Adrenal gland (tissue), 12 donors: ENCODE data around the gene ST6GALNAC4. TPM values are rescaled to one million over a fixed set of nuclear protein-coding genes. Genes with fewer than 3 reads are reported as not detected.
A peak's percentile ranks its signal among the peaks of the same experiment; 100 is the strongest.

Experiments used
- DNase-seq, 7 donors: peaks; one replicate each; pipeline ENCODE4 v3.0.0-alpha.2; 2019 to 2020
- H3K27ac ChIP-seq, 5 donors: fragments of 200-600 bp; sonication (generic) in 4 of 5; 1 replicate in 3 of 5; 2 replicates in 2 of 5; pipeline versions ENCODE4 v1.5.1 to v1.8.0; 2016 to 2020; ENCODE audit warnings: mild to moderate bottlenecking in 1 of 5
- H3K27me3 ChIP-seq: fragments of 200-600 bp; 2 replicates; pipeline ENCODE4 v1.8.0; 2021
- H3K36me3 ChIP-seq, 2 donors: fragments of 200-600 bp; replicated peaks in 1 of 2; 1 replicate in 1 of 2; 2 replicates in 1 of 2; pipeline versions ENCODE4 v1.5.1 to v1.8.0; 2018 to 2022
- H3K4me1 ChIP-seq, 2 donors: fragments of 200-600 bp; replicated peaks in 1 of 2; 1 replicate in 1 of 2; 2 replicates in 1 of 2; pipeline versions ENCODE4 v1.5.1 to v1.8.0; 2018 to 2021
- H3K4me3 ChIP-seq, 4 donors: fragments of 200-600 bp; sonication (generic) in 3 of 4; one replicate each; pipeline ENCODE4 v1.5.1; 2016 to 2018
- H3K9me3 ChIP-seq, 3 donors: fragments of 200-600 bp; sonication (generic) in 1 of 3; replicated peaks in 1 of 3; 1 replicate in 2 of 3; 2 replicates in 1 of 3; pipeline versions ENCODE4 v1.5.1 to v1.8.0; 2016 to 2021
- POLR2A ChIP-seq, 2 donors: fragments of 450-650 bp; IDR thresholded peaks; one replicate each; pipeline ENCODE4 v1.6.1; 2017; ENCODE audit warnings: antibody characterized with exemption in 2 of 2, mild to moderate bottlenecking in 2 of 2, moderate library complexity in 1 of 2
- WGBS, 4 donors: extraction: QIAGEN DNeasy Blood & Tissue Kit in 2 of 4; methylation state at CpG; one replicate each; pipeline versions ENCODE4 v1.1.5 to v1.1.7; 2013 to 2017; 5-methylcytosine and 5-hydroxymethylcytosine counted together
- intact Hi-C, 2 donors: fragments of 100-400 bp; cut with DNase I; formaldehyde crosslinking; loops; one replicate each; pipeline versions ENCODE4 v1.14.1 to v1.15.0; 2022 to 2023
- polyA plus RNA-seq, 3 donors: library from polyadenylated mRNA; stranded (reverse); fragments of 200-250 nt in 2 of 3; fragments of 350-450 nt in 1 of 3; fragmentation: Illumina TruSeq in 1 of 3; extraction: RNeasy Lipid Tissue Mini Kit (QIAGEN cat#74804) in 1 of 3; gene quantifications; one replicate each; pipeline ENCODE4 v1.2.3, GENCODE V29; 2013 to 2014
- total RNA-seq, 9 donors: library from RNA; depleted of rRNA in 4 of 9; stranded (reverse); fragments of >200 nt in 4 of 9; fragments of 120-200 nt in 1 of 9; fragmentation: NEBNext Ultra II Directional in 1 of 9; extraction: Animal tissue kit (Norgen Biotek cat#: 25700) in 1 of 9; gene quantifications; one replicate each; pipeline versions ENCODE4 v1.1.0 to v1.2.4, GENCODE V29; 2013 to 2023
- TF ChIP-seq, protein P1 (sequence below), 6 experiments: fragments of 450-650 bp in 4 of 6; fragments of 200-600 bp in 2 of 6; sonication (generic) in 1 of 6; IDR thresholded peaks; 1 replicate in 5 of 6; 2 replicates in 1 of 6; pipeline versions ENCODE4 v1.5.1 to v1.8.0; 2016 to 2021; ENCODE audit warnings: antibody characterized with exemption in 6 of 6, mild to moderate bottlenecking in 2 of 6, moderate library complexity in 1 of 6
- donor health status: healthy with polysubstance abuse.
- donor health status: Bipolar disorder and iron deficiency.
- donor health status: DM: yes; HTN: yes; CAD: no.
- donor health status: DM: no; HTN: no; CAD: no.
- donor health status: DM: no; HTN: no; CAD: no.
- donor health status: DM: yes; HTN: yes; CAD: no.

ST6GALNAC4 gene
- total and polyA plus RNA-seq, 12 donors, result 5.3 to 65.7 (median 14.7) TPM

DNA sequence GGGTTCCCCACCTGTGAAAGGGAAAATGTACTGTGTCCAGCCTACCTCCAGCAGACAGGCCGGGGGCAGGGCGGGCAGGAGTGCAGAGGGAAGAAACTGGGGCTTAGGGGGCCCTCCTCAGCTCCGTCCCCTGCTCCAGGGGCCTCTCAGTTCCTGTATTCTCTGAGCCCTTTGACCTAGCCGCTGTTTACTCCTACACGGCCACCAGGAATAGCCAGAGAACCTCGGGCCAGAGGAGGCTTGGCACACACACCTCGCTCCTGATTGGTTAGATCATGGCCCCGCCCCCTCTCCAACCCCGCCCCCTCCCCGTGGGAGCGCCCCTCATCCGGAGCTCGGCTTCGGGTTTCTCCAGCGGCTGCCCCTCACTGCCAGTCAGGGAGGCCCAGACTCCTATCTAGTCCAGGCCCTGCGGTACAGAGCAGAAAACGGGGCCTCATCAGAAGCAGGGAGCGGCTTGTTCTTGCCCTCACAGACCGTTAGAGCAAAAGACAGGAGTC is 19.6 kb downstream of the ST6GALNAC4 start:
- TF ChIP-seq POLR2A (IDR thresholded peaks at IDR 0.05), result peak in 1 of 2 donors; percentile 24
- TF ChIP-seq, protein P1, sequence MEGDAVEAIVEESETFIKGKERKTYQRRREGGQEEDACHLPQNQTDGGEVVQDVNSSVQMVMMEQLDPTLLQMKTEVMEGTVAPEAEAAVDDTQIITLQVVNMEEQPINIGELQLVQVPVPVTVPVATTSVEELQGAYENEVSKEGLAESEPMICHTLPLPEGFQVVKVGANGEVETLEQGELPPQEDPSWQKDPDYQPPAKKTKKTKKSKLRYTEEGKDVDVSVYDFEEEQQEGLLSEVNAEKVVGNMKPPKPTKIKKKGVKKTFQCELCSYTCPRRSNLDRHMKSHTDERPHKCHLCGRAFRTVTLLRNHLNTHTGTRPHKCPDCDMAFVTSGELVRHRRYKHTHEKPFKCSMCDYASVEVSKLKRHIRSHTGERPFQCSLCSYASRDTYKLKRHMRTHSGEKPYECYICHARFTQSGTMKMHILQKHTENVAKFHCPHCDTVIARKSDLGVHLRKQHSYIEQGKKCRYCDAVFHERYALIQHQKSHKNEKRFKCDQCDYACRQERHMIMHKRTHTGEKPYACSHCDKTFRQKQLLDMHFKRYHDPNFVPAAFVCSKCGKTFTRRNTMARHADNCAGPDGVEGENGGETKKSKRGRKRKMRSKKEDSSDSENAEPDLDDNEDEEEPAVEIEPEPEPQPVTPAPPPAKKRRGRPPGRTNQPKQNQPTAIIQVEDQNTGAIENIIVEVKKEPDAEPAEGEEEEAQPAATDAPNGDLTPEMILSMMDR (IDR thresholded peaks at IDR 0.05), result no peak
- peak; percentile 77 to 92 (median 89) for DNase-seq
- peaks cover 0 to 39% of the 10 kb centered on the region in 2 donors for H3K36me3 ChIP-seq
- H3K27ac ChIP-seq, result peak overlapping the region; percentile 10 to 91 (median 87)
- no peaks in the 10 kb centered on the region for H3K9me3 ChIP-seq
- intact Hi-C loops, result no loop called here
- H3K27me3 ChIP-seq, result no peaks in the 10 kb centered on the region
- peak overlapping the region in 1 of 4 donors; percentile 28 for H3K4me3 ChIP-seq
- peaks cover 7 to 31% of the 10 kb centered on the region in 2 donors for H3K4me1 ChIP-seq
- 7 to 14% (median 10%) methylated on average over 6 to 19 of the region's 19 CpGs for WGBS, 4 donors

DNA sequence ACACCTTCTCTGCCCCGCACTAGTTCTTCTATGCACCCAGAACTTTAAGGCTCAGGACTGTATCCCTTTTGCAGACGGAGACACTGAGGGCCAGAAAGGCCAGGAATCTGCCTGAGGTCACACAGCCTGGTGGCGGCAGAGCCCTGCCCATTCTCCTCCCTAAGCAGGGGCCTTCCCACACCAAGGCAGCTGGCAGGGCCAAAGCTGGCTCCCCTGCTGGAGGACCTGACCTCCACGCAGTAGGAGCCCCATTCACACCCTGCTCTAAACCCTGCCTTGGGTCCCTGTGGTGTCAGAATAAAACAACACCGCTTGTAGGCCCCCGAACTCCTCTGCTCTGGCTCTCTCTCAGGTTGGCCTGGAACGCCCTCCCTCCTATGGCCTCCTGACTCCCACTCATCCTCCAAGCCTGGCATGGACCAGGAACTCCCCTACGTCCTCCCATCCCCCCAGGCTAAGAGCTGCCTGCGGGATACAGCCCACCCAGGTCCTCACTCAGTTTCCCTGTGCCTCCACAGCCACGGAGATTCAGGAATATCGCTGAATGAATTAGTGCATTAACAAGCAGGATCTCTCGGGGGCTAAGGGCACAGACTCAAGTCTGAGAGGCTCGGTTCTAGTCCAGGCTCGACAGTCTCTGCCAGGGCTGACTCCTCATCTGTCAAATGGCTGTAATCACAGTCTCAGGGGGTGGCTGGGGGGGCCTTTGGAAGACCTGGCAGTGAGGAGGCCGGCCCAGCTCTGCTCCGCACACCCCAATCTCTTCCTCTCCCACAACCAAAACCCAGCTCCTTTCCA is 20.2 kb downstream of the ST6GALNAC4 start:
- TF ChIP-seq POLR2A (IDR thresholded peaks at IDR 0.05), result no peak
- TF ChIP-seq, protein P1 (IDR thresholded peaks at IDR 0.05), result no peak
- Histone ChIP-seq H3K4me1 (peaks cover 7 to 31% of the 10 kb centered on the region in 2 donors), H3K9me3 (no peaks in the 10 kb centered on the region), H3K27me3 (no peaks in the 10 kb centered on the region), H3K36me3 (peaks cover 0 to 43% of the 10 kb centered on the region in 2 donors), H3K4me3 (peak overlapping the region in 1 of 4 donors; percentile 28), H3K27ac (peak overlapping the region in 2 of 5 donors; percentile 38 to 87)
- WGBS, 4 donors, result 65 to 71% (median 67%) methylated on average over 12 to 16 of the region's 16 CpGs
- DNase-seq, result no peak
- intact Hi-C loops, result no loop called here

DNA sequence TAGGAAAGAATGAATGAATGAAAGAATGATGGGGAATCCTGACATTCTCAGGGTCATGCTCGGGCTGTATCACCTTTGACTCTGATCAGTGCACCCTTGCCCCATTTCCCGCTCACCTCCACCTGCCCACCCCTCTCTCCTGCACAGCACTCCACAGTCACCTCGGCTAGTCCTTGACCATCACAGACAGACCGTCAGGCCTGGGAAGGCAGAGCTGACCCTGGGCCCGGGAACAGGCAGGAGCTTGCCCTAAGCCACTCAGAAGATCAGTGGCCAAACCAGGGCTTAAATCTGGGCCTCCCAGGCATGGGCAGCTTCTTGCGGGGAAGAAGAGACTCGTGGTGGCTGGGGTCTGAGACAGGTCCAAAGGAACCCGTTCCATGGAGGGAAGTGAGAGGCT is 21.0 kb downstream of the ST6GALNAC4 start:
- peaks cover 0 to 48% of the 10 kb centered on the region in 2 donors for H3K36me3 ChIP-seq
- H3K27ac ChIP-seq, result no peak overlapping the region
- intact Hi-C loops, result no loop called here

DNA sequence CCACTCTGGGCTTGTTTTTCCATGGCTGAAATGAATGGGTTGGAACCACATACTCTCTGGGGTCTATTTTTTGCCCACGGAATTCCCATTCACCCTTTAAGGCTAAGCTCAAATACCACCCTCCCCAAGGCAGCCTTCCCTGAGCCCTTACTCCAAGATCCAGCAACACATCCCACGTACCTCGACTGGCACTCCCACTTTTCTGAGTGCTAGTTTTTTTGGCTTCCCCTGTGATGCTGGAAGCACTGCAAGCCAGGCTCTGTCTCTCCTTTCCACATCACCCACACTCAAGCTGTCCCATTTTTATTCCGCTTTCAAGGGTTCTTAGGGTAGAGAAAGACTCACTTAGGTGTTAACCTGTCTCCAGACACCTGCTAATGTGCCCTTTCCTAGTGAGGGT is 23.4 kb downstream of the ST6GALNAC4 start:
- H3K9me3 ChIP-seq, result no peaks in the 10 kb centered on the region
- peaks cover 0 to 69% of the 10 kb centered on the region in 2 donors for H3K36me3 ChIP-seq
- WGBS, 4 donors, result 96 to 100% (median 97%) methylated on average over 4 of the region's 4 CpGs

More for the DNA sequence above, 21.0 kb downstream of the ST6GALNAC4 start:
- TF ChIP-seq POLR2A (IDR thresholded peaks at IDR 0.05), result no peak
- TF ChIP-seq, protein P1 (IDR thresholded peaks at IDR 0.05), result no peak
- 92 to 94% (median 94%) methylated on average over 8 of the region's 8 CpGs for WGBS, 4 donors
- H3K4me1 ChIP-seq, result peaks cover 7 to 31% of the 10 kb centered on the region in 2 donors
- DNase-seq, result no peak
- no peaks in the 10 kb centered on the region for H3K9me3 ChIP-seq
- H3K27me3 ChIP-seq, result no peaks in the 10 kb centered on the region
- H3K4me3 ChIP-seq, result no peak overlapping the region

More for the DNA sequence above, 23.4 kb downstream of the ST6GALNAC4 start:
- no peak for TF ChIP-seq POLR2A (IDR thresholded peaks at IDR 0.05)
- TF ChIP-seq, protein P1 (IDR thresholded peaks at IDR 0.05), result no peak
- DNase-seq, result no peak
- Histone ChIP-seq H3K4me3 (no peak overlapping the region), H3K27ac (no peak overlapping the region), H3K4me1 (peaks cover 7 to 24% of the 10 kb centered on the region in 2 donors), H3K27me3 (no peaks in the 10 kb centered on the region)
- intact Hi-C loops, result no loop called here
